Neural cell (in vitro differentiated cells): ENCODE measurements around the gene CRTAC1. TPM values are rescaled to one million over a fixed set of nuclear protein-coding genes. Genes with fewer than 3 reads are reported as not detected.
A peak's percentile ranks its signal among the peaks of the same experiment; 100 is the strongest.

Experiments used
- H2AFZ ChIP-seq: fragments of 200-600, 300-800 bp; sonication (generic), shearing (Covaris generic); 2 replicates; pipeline ENCODE4 v1.6.0; 2014; ENCODE audit warnings: low read depth, mild to moderate bottlenecking, antibody characterized with exemption, low read length, moderate library complexity
- H3F3A ChIP-seq: fragments of 200-600 bp; shearing (Covaris generic); 2 replicates; pipeline ENCODE4 v1.6.1; 2016; ENCODE audit warnings: mild to moderate bottlenecking, moderate library complexity, mixed read lengths, antibody characterized with exemption, low read length; ENCODE audit not compliant: insufficient read depth, poor library complexity, severe bottlenecking
- H3K27ac ChIP-seq: fragments of 200-600, 300-800 bp; sonication (generic), shearing (Covaris generic); 2 replicates; pipeline ENCODE4 v1.5.1; 2014; ENCODE audit warnings: mild to moderate bottlenecking, low read length, moderate library complexity
- H3K27me3 ChIP-seq: fragments of 300-800, 200-600 bp; sonication (generic), shearing (Covaris generic); 2 replicates; pipeline ENCODE4 v1.6.0; 2014; ENCODE audit warnings: mild to moderate bottlenecking, low read depth, low read length, moderate library complexity; ENCODE audit not compliant: insufficient read depth
- H3K36me3 ChIP-seq: fragments of 300-800, 200-600 bp; sonication (generic), shearing (Covaris generic); 2 replicates; pipeline ENCODE4 v1.5.1; 2014; ENCODE audit warnings: mild to moderate bottlenecking, antibody characterized with exemption, low read length, moderate library complexity; ENCODE audit not compliant: insufficient read depth
- H3K4me2 ChIP-seq: fragments of 300-800, 200-600 bp; sonication (generic), shearing (Covaris generic); 2 replicates; pipeline ENCODE4 v1.6.0; 2014; ENCODE audit warnings: mild to moderate bottlenecking, low read length
- H3K4me3 ChIP-seq: fragments of 300-800, 200-600 bp; sonication (generic), shearing (Covaris generic); 2 replicates; pipeline ENCODE4 v1.5.1; 2014; ENCODE audit warnings: mild to moderate bottlenecking, low read length, moderate library complexity
- H3K79me2 ChIP-seq: fragments of 200-600 bp; shearing (Covaris generic); replicated peaks from 2 replicates; pipeline ENCODE4 v1.6.0; 2014; ENCODE audit warnings: mild to moderate bottlenecking, low read length, moderate library complexity; ENCODE audit not compliant: insufficient read depth
- H3K9ac ChIP-seq: fragments of 300-800, 200-600 bp; sonication (generic), shearing (Covaris generic); 2 replicates; pipeline ENCODE4 v1.6.1; 2016; ENCODE audit warnings: mild to moderate bottlenecking, low read length, mixed read lengths
- H3K9me2 ChIP-seq: fragments of 200-600 bp; shearing (Covaris generic); 2 replicates; pipeline ENCODE4 v1.6.1; 2016; ENCODE audit warnings: mild to moderate bottlenecking, low read length, mixed read lengths; ENCODE audit not compliant: insufficient read depth
- H3K9me3 ChIP-seq: fragments of 200-600, 300-800 bp; sonication (generic), shearing (Covaris generic); 2 replicates; pipeline ENCODE4 v1.6.1; 2016; ENCODE audit warnings: mild to moderate bottlenecking, mixed run types, low read length, moderate library complexity, mixed read lengths
- H4K20me1 ChIP-seq: fragments of 200-600 bp; shearing (Covaris generic); 2 replicates; pipeline ENCODE4 v1.6.1; 2016; ENCODE audit warnings: mild to moderate bottlenecking, mixed run types; ENCODE audit not compliant: insufficient read depth
- EP300 ChIP-seq: fragments of 450-650 bp; conservative IDR thresholded peaks from 2 replicates; pipeline ENCODE4 v1.6.1; 2014; ENCODE audit warnings: antibody characterized with exemption, mild to moderate bottlenecking, moderate library complexity; ENCODE audit not compliant: poor library complexity, severe bottlenecking
- EZH2 ChIP-seq: fragments of 200-600, 300-800 bp; shearing (Covaris generic), sonication (generic); IDR thresholded peaks from 2 replicates; pipeline ENCODE4 v1.6.1; 2014; ENCODE audit warnings: antibody characterized with exemption, low read length, borderline replicate concordance, mild to moderate bottlenecking; ENCODE audit not compliant: insufficient read depth, poor library complexity, severe bottlenecking
- MXI1 ChIP-seq: fragments of 450-650 bp; conservative IDR thresholded peaks from 2 replicates; pipeline ENCODE4 v1.6.1; 2014; ENCODE audit warnings: antibody characterized with exemption, mild to moderate bottlenecking; ENCODE audit not compliant: poor library complexity, severe bottlenecking
- POLR2AphosphoS5 ChIP-seq: IDR thresholded peaks from 2 replicates; pipeline ENCODE4 v1.6.1; 2012
- RAD21 ChIP-seq: fragments of 450-650 bp; conservative IDR thresholded peaks from 2 replicates; pipeline ENCODE4 v1.6.1; 2014; ENCODE audit warnings: antibody characterized with exemption, mild to moderate bottlenecking, moderate library complexity
- REST ChIP-seq: IDR thresholded peaks from 2 replicates; pipeline ENCODE4 v1.6.1; 2012; ENCODE audit warnings: borderline replicate concordance
- SMC3 ChIP-seq: fragments of 450-650 bp; conservative IDR thresholded peaks from 2 replicates; pipeline ENCODE4 v1.6.1; 2014; ENCODE audit warnings: antibody characterized with exemption, mild to moderate bottlenecking, moderate library complexity; ENCODE audit not compliant: poor library complexity
- TAF1 ChIP-seq: IDR thresholded peaks from 2 replicates; pipeline ENCODE4 v1.6.1; 2012; ENCODE audit warnings: low read depth
- polyA minus RNA-seq: library from RNA; depleted of rRNA, polyadenylated mRNA; stranded (reverse); fragments of >200 nt; gene quantifications from 2 replicates; pipeline ENCODE4 v1.2.3, GENCODE V29; 2014
- polyA plus RNA-seq: library from polyadenylated mRNA; depleted of rRNA; stranded (reverse); fragments of >200 nt; gene quantifications from 2 replicates; pipeline ENCODE4 v1.2.3, GENCODE V29; 2014
- TF ChIP-seq, protein P1 (sequence below): fragments of 450-650 bp; IDR thresholded peaks from 2 replicates; pipeline ENCODE4 v1.5.1; 2014; ENCODE audit warnings: antibody characterized with exemption, mild to moderate bottlenecking, moderate library complexity; ENCODE audit not compliant: poor library complexity, severe bottlenecking

The CRTAC1 gene
- polyA plus RNA-seq (0.44 and 1.1 TPM in 2 replicates), polyA minus RNA-seq (0.58 and 0.73 TPM in 2 replicates)

- peak within 1 kb of the TSS; percentile 80 for H3K4me3 ChIP-seq
- H4K20me1 ChIP-seq: no peaks in the 10 kb centered on the region
- H3K79me2 ChIP-seq: no peaks in the 10 kb centered on the region
- TF ChIP-seq, protein P1, sequence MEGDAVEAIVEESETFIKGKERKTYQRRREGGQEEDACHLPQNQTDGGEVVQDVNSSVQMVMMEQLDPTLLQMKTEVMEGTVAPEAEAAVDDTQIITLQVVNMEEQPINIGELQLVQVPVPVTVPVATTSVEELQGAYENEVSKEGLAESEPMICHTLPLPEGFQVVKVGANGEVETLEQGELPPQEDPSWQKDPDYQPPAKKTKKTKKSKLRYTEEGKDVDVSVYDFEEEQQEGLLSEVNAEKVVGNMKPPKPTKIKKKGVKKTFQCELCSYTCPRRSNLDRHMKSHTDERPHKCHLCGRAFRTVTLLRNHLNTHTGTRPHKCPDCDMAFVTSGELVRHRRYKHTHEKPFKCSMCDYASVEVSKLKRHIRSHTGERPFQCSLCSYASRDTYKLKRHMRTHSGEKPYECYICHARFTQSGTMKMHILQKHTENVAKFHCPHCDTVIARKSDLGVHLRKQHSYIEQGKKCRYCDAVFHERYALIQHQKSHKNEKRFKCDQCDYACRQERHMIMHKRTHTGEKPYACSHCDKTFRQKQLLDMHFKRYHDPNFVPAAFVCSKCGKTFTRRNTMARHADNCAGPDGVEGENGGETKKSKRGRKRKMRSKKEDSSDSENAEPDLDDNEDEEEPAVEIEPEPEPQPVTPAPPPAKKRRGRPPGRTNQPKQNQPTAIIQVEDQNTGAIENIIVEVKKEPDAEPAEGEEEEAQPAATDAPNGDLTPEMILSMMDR: no peak
- TF ChIP-seq RAD21: peak; percentile 34
- TF ChIP-seq MXI1: peak; percentile 55
- no peaks in the 10 kb centered on the region for H3K9me2 ChIP-seq
- peaks cover 69% of the 10 kb centered on the region for H3K27me3 ChIP-seq
- H3K4me2 ChIP-seq: peak within 1 kb of the TSS; percentile 26
- no peak within 1 kb of the TSS for H3K27ac ChIP-seq
- peak within 1 kb of the TSS; percentile 27 for H2AFZ ChIP-seq
- peak within 1 kb of the TSS; percentile 61 for H3K9ac ChIP-seq
- no peaks in the 10 kb centered on the region for H3F3A ChIP-seq
- H3K36me3 ChIP-seq: no peaks in the 10 kb centered on the region
- no peaks in the 10 kb centered on the region for H3K9me3 ChIP-seq
These were observed at the start of gene CRTAC1 for GRCh38 chr10:98030093-98030821. TSS of gene CRTAC1 (minus strand) at chr10:98030621. CDS start at chr10:98030472, 149 bp downstream.

- Histone ChIP-seq H3K79me2 (no peaks in the 10 kb centered on the region), H4K20me1 (no peaks in the 10 kb centered on the region), H3K9me3 (no peaks in the 10 kb centered on the region), H3K36me3 (no peaks in the 10 kb centered on the region), H3K9ac (no peak overlapping the region), H2AFZ (no peak overlapping the region), H3K4me2 (no peak overlapping the region), H3K27ac (no peak overlapping the region), H3K9me2 (no peaks in the 10 kb centered on the region), H3K4me3 (no peak overlapping the region), H3F3A (no peaks in the 10 kb centered on the region), H3K27me3 (peaks cover 9% of the 10 kb centered on the region)
- TF ChIP-seq MXI1: no peak
- no peak for TF ChIP-seq REST
- TF ChIP-seq EP300: no peak
- TF ChIP-seq POLR2AphosphoS5: no peak
These were observed 48.4 kb upstream of the CRTAC1 start for GRCh38 chr10:98078774-98079173.

- H3K36me3 ChIP-seq: no peaks in the 10 kb centered on the region
- H4K20me1 ChIP-seq: no peaks in the 10 kb centered on the region
- no peak overlapping the region for H3K4me3 ChIP-seq
- H3K4me2 ChIP-seq: no peak overlapping the region
- H3K9me2 ChIP-seq: no peaks in the 10 kb centered on the region
- H3K27ac ChIP-seq: no peak overlapping the region
- no peak overlapping the region for H3K9ac ChIP-seq
- TF ChIP-seq, protein P1: no peak
- TF ChIP-seq POLR2AphosphoS5 (no peak), SMC3 (no peak), RAD21 (no peak), REST (no peak), EZH2 (no peak), TAF1 (no peak), EP300 (no peak), MXI1 (no peak)
- H2AFZ ChIP-seq: no peak overlapping the region
- peaks cover 17% of the 10 kb centered on the region for H3K27me3 ChIP-seq
- no peaks in the 10 kb centered on the region for H3K9me3 ChIP-seq
- H3K79me2 ChIP-seq: no peaks in the 10 kb centered on the region
- no peaks in the 10 kb centered on the region for H3F3A ChIP-seq
These were observed 46.8 kb upstream of the CRTAC1 start for GRCh38 chr10:98077223-98077622.
